Cardiac fibroblast (primary cell): ENCODE results near the gene FTCD.

Experiments
- DNase-seq, 2 donors: peaks; one replicate each; pipeline versions ENCODE4 v3.0.0 to v3.0.0-alpha.2; 2010; ENCODE audit warnings: low read depth in 2 of 2
- H3K4me3 ChIP-seq, 2 donors: replicated peaks in 1 of 2; 1 replicate in 1 of 2; 2 replicates in 1 of 2; pipeline ENCODE4 v1.5.1; 2011; ENCODE audit warnings: low read depth in 2 of 2, low read length in 2 of 2, mild to moderate bottlenecking in 2 of 2, moderate library complexity in 1 of 2
- TF ChIP-seq, protein P1 (sequence below): IDR thresholded peaks from one replicate; pipeline ENCODE4 v1.5.1; 2011; ENCODE audit warnings: low read depth, mild to moderate bottlenecking, low read length, inconsistent platforms

The FTCD gene

DNA sequence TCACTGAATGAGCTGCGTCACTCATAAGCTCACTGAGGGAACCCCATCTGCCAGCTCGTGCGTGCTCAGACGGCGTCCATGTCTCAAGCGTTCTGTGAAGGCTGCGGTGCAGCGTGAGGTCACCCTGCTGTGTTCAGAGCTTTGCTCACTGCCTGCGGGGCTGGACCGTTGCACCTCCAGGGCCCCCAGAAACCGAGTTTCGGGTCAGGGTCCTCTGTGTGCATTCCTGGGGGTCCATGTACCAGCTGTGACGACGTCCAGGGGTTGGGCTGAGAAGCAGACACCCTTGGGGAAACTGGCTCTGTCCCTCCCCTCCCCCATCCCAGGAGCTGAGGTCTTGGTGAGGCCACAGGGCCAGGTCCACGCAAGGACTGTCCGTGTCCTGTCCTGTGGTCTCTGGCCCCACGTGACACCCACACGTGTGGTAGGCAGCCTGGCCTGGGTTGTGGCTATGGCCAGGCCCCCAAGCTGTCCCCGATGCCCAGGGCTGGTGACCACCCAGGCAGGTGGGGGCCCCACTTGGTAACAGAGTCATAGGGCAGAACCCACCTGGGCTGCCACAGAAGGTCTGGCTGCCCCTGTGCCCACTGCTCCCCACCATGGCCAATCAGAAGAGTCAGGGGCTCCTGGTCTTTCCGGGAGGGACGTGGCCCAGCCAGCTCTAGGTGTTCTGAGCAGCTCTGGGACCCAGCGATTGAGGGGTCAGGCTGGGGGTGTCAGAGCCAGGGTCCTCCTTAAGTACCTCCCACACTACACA lies 24.4 kb downstream of the FTCD start:
- DNase-seq = peak; percentile 35 to 38
- TF ChIP-seq, protein P1, sequence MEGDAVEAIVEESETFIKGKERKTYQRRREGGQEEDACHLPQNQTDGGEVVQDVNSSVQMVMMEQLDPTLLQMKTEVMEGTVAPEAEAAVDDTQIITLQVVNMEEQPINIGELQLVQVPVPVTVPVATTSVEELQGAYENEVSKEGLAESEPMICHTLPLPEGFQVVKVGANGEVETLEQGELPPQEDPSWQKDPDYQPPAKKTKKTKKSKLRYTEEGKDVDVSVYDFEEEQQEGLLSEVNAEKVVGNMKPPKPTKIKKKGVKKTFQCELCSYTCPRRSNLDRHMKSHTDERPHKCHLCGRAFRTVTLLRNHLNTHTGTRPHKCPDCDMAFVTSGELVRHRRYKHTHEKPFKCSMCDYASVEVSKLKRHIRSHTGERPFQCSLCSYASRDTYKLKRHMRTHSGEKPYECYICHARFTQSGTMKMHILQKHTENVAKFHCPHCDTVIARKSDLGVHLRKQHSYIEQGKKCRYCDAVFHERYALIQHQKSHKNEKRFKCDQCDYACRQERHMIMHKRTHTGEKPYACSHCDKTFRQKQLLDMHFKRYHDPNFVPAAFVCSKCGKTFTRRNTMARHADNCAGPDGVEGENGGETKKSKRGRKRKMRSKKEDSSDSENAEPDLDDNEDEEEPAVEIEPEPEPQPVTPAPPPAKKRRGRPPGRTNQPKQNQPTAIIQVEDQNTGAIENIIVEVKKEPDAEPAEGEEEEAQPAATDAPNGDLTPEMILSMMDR = no peak
- no peak overlapping the region for H3K4me3 ChIP-seq

DNA sequence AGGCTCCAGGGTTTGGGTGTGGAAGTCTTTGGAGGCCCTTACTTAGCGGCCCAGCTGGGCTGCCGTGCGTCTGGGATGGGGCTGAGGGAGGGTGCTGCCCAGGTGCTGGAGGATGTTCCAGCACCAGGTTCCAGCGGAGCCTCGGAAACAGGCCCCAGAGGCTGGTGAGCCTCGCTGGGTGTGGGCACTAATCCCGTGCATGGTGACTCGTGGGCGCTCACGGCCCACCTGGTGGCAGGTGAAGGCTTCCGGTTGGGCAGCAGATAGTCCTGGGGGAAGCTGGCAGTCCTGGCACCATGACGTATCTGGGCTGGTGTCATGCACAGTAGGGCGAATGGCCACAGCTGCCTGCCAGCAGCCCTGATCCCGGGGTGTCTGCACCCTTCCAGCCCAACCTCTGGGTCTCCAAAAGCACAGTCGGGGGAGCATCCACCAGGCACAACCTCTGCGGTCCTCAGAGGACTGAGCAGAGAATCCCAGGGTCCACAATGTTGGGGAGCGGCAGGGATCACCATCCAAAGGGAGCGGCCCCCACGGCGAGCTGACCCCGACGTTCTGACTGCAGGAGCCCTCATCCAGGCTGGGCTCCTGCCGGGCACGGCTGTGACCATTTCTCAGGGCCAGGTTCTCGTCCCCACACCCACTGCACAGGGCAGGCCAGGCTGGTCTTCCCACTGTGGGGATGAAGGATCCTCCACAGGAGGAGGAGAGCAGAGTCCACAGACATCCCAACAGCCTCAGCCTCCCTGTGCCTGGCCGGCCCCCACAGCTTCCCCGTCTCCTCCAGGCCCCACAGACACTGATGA lies 25.3 kb downstream of the FTCD start:
- TF ChIP-seq, protein P1 = no peak
- H3K4me3 ChIP-seq = no peak overlapping the region
- DNase-seq = no peak

DNA sequence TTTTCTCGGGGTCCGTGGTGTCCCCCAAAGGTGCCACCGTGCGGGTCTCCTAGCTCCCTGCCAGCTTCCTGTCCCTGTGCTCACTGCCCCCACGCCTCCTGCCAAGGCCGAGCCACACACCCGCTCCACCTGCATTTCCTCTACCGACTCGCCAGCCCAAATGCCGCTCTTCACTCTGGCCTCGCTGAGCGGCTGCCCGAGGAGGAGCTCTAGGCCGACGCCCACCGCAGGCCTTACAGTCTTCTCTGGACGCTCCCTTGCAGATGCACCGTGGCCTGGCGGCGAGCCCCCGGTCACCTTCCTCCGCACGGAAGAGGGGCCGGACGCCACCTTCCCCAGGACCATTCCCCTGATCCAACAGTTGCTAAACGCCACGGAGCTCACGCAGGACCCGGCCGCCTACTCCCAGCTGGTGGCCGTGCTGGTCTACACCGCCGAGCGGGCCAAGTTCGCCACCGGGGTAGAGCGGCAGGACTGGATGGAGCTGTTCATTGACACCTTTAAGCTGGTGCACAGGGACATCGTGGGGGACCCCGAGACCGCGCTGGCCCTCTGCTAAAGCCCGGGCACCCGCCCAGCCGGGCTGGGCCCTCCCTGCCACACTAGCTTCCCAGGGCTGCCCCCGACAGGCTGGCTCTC lies 26.3 kb downstream of the FTCD start:
- no peak for DNase-seq
- TF ChIP-seq, protein P1 = no peak
- no peak overlapping the region for H3K4me3 ChIP-seq

DNA sequence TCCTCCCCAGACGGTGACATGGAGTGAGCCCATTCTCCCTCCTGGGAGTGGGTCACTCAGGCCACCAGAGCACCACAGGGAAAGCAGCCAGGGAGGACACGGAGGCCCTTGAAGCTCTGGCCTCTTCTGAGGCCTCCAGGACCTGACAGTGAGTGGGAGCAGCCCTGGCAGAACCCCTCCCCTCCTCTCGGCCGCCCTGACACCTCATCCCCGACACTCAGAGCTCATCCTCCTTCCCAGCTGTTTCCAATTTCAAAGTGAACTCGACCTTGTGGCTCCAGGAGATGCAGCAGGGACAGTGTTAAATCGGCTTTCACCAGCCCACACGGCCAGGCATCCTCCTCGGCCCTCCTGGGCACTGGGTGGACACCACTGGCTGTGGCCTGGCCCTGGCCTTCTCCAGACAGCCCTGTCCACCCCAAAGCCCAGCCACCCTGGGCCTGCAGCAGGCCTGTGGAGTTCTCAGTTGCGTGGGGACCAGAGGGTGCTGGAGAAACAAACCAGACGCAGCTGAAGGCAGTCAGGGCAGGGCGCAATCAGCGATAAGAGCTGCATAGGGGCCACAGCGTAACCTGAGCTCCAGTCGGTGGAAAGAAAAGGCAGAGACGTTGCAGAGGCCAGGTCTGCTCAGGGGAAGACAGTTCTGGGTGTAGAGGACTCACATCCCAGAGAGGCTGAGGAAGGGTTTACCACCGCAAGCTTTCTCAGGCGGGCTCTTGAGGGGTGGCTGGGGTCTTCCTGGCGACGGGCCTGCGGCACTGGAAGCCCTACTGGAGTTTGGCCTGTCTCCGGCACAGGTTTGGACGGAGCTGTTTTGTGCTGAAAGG lies 27.1 kb downstream of the FTCD start:
- H3K4me3 ChIP-seq = no peak overlapping the region
- TF ChIP-seq, protein P1 = no peak
- DNase-seq = peak in 1 of 2 donors; percentile 46

DNA sequence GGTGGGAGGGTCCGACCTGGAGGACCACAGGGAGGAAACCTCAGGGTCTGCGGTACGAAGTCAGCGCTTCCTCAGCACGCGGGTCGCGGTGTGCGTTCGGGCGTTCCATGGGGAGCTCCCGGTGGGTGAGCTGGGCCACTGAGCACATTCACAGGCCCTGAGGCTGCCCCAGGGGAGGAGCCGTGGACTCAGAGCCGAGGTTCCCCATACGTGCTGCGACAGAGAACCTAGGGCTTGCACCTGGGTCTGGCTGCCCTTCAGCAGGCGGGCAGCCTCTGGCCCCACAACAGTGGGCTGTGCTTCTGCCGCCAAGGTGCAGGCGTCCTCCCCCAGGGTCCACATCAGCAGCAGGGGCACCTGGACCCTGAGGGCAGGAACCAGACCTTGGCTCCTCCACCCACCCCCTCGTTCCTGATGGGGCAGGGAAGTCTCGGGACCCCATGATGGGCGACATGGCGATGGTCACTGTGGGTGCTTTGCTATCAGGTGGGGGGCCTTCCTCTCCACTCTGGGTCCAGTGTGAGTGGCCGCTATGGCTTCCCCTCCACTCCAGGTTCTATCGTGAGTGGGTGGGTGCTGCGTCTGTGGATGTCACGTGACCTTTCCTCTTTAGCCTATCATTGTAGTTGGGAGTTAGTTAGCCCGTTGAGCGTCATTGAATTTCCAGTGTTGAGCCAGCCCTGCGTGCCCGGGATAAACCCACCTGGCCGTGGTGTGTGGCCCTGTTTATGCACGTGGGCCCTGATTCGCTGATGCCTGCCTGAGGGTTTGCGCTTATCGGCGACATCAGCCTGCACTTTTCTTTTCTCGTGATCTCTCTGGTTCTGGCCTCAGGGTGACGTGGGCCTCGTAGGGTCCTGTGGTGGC lies 27.9 kb downstream of the FTCD start:
- H3K4me3 ChIP-seq = no peak overlapping the region
- TF ChIP-seq, protein P1 = no peak
- DNase-seq = no peak
